GM04503 (cell line): ENCODE data around the gene RACGAP1.
"Not testable (repeated sequence)": the region's sequence is repeated elsewhere in the genome, so short reads cannot be mapped to it uniquely, and the experiment has no call there.

Experiments used
- DNase-seq: peaks from one replicate; pipeline ENCODE4 v3.0.0-alpha.2; 2012; ENCODE audit warnings: low read depth

The RACGAP1 gene

DNA sequence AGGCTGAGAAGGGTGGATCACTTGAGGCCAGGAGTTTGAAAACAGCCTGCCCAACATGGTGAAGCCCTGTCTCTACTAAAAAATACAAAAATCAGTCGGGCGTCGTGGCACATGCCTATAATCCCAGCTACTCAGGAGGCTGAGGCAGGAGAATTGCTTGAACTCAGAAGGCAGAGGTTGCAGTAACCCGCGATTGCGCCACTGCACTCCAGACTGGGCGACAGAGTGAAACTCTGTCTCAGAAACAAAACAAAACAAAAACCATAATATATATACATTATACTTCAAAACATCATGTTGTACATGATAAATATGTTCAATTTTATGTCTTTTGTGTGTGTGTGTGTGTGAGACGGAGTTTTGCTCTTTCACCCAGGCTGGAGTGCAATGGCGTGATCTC, 5.2 kb upstream of the RACGAP1 start:
- DNase-seq: not testable (repeated sequence)

DNA sequence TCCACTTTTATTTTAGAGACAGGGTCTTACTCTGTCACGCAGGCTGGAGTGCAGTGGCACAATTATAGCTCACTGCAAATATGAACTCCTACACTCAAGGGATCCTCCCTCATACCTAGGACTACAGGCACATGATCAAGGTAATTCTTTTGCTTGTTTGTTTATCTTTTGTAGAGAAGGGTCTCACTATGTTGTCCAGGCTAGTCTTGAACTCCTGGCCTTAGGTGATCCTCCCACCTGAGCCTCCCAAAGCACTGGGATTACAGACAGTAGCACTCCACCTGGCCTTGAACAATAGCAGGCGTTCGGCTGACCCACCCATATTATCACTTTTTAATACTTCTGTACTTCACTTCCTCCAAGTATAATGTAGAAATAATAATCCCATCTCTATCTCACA, 1.4 kb upstream of the RACGAP1 start:
- no peak for DNase-seq

DNA sequence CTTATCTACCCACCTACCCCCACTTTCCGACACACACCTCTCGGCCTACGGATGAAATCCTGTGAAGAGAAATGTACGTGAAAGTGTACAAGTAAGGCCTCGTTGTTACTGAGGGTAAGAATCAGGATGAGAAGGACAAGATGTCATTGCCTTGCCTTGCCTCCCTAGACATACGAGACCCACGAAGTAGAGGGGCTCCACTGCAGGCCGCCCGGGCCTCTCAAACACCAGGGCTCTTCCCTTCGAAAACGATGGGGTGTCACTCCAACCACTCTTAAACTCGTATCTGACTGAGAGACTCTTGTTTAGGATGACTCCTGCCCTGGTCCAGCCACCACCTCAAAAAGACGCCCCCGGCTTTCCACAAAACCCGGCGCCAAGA, 498 bp downstream of the RACGAP1 start:
- DNase-seq: no peak

DNA sequence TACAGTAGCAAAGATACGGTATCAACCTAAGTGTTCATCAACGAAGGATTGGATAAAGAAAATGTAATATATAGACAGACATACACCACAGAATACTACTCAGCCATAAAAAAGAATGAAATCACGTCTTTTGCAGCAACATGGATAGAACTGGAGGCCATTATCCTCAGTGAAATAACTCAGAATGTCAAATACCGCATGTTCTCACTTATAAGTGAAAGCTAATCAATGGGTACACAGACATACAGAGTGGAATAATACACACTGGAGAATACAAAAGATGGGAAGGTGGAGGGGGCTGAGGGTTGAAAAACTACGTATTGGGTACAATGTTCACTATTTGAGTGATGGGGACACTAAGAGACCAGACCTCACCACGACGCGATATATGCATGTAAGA, 1.1 kb downstream of the RACGAP1 start:
- no peak for DNase-seq

DNA sequence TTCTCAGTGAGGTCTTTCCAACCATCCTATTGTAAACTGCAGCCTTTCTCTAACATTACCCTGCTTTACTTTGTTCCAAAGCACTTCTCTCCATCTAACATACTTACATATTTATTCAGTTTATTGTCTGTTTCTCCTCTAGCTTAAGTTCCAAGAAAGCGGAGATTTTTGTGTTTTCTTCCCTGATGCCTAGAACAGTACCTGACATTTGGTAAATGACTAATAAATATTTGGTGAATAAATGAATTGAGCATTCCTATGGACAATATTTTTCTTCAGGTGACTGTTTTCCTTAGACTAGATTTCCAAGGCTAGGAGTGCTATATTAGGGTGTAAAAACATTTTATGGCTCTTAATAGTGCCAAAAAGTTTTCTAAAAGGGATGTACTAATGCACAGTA, 2.4 kb downstream of the RACGAP1 start:
- no peak for DNase-seq

DNA sequence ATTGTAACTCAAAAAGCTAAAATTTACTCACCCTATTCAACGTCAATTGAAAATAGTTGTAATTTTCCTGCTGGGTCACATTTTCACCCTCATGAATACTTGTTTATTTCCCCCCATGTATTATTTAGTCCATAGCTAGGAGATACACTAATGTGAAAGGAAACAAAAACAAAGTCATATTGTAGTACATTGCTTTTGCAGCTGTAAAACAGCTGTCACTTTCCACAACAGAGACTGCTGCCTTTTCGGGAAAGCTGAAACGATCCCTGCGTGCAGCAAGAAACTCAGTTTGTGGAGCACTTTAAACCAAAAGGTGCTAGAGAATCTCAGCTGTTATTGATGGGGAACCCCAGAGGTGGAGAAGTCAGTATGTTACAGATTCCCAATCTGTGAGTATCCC, 4.3 kb downstream of the RACGAP1 start:
- no peak for DNase-seq

DNA sequence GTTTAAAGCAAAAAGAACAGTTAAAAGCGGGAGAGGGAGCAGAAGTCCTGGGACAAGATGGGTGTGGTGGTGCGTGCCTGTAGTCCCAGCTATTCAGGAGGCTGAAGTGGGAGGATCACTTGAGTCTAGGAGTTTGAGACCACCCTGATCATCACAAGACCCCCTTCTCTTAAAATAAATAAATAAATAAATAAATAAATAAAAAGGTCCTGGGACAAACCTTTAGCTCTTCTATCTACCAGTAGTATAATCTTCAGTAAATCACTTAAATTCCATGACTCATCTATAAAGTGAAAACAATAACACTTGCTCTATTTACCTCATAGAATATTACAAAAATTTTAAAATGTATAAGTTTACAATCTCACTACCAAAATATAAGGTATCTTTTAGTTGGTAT, 5.8 kb downstream of the RACGAP1 start:
- no peak for DNase-seq

DNA sequence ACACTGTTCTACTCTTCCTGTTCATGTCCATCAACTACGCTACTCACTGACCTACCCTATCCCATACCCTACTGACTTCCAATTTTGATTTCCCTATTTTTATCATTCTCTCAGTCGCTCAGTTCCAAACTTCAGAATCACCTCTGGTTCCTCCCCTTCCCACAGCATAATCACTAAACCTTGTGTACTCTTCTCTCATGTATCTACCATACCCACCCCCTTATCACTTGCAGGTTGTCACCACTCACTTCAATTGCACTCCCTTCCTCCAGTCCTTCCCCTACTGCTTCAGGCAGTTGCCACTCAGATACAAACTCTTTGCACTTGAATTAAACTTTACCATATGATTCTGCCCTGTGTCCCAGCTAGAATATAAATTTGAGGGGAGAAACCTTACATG, 6.3 kb downstream of the RACGAP1 start:
- DNase-seq: no peak

DNA sequence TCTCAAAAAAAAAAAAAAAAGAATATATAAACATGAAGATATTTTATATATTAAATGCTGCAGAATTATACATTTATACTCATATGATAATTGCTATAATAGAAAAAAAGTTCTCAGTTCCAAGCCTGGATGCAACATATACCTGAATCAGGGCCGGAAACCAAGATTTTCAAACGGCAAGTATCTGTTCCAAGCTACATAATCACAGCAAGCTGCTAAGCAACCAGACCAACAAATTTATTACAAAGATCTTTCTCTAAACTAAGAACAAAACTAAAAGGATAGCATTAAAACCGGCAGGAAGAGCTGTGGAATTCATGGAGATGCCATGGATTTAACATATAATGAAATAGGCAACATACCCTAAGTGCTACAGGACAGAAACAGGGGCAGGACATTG, 7.1 kb downstream of the RACGAP1 start:
- no peak for DNase-seq

DNA sequence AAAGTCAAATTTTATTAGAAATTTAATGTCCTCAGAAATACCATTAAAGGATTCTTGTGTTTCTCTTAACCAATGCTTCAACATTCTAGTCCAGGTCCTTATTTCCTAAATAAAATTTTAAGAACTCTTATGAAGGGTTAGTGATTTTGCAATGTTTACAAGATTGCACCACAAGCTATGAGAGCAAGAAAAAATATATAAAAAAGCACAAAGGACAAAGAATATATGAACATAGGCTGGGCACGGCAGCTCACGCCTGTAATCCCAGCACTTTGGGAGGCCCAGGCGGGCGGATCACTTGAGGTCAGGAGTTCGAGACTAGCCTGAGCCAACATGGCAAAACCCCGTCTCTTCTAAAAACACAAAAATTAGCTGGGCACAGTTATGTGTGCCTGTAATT, 7.7 kb downstream of the RACGAP1 start:
- no peak for DNase-seq

DNA sequence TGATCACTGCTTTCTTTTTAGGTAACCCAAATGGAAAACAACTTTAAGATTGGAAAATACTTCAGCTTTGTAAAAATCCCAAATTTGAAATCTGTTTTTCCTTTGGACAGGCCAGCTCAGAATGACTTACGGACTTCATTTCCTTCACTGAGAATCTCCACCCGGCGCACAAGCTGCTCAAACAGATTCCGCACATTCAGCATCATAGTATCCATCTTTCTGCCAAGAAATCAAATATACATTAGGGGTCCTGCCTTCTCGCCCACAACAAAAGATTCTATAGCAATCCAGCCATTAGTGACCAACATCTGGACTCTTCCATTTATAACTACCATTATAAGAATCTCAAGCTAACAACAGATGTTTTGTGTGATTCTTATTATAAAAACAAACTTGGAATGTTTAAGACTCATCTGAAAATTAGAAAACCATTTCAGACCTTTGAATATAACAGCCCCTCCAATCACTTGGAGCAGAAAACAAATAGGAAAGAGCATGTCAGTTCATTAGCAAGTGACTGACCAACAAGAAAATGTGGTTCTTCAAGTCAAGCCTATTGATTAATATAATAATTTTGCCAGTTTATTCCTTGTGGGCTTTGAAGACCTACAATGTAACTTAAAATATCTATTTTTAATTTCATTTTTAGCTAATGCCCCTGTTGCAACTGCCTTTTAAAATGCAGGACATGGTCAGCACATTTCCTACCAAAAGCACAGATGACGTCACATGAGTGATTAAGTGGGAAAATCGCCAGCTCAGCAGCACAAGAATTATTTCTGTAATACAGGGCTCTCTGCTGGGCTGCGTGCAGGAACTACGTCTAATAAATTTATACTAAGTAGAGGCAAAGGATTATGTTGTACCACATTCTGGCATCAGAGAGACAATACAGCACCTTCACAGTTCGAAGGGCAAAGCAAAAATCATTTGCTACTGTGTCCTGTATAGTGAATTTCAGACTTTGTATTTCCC, 8.5 kb downstream of the RACGAP1 start:
- DNase-seq: no peak

DNA sequence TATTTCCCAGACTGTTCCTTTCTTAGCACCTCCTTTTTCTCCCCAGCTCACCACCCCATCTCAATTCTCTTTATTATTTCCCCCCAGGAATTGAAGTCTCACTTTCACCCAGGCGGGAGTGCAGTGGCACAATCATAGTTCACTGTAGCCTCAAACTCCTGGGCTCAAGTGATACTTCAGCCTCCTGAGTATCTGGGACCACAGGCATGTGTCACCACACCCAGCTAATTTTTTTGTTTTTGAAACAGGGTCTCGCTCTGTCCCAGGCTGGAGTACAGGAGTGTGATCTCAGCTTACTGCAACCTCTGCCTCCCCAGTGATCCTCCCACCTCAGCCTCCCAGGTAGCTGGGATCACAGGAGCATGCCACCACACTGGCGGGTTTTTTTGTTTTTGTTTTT, 11.0 kb downstream of the RACGAP1 start:
- DNase-seq: no peak

DNA sequence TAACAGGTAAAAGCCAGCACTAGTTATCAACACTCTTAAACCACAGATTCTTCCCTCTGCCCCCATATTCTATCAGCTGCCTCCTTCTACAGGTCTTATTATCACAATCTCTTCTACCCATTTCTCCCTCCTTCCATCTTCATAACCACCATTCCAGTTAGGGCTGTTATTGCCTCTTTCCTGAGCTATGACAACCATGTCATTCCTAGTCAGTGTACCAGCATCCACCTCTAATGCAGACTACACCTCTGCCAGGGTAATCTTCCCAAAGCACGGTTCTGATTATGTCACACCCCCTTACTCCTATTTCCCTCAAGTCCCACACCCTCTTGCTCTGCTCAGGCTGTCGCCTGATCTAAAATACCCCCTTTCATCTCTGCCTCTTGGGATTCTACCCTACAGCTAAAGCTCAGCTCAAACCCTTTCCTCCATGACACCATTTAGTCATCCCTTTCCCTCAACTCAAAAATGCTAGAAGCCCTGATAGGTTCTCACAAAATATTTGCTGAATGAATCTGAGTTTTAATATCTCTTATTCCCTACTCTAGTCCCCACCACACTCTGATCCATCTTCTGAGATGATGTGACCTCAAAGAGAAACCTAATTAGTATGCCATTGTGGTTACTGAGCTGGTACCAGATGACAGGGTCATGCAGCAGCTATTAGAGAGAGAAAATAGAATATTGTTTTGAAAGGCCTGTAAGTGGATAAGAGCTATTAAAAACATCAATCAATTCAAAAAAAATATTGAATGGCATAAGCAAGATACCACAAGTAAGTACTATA, 11.7 kb downstream of the RACGAP1 start:
- no peak for DNase-seq

DNA sequence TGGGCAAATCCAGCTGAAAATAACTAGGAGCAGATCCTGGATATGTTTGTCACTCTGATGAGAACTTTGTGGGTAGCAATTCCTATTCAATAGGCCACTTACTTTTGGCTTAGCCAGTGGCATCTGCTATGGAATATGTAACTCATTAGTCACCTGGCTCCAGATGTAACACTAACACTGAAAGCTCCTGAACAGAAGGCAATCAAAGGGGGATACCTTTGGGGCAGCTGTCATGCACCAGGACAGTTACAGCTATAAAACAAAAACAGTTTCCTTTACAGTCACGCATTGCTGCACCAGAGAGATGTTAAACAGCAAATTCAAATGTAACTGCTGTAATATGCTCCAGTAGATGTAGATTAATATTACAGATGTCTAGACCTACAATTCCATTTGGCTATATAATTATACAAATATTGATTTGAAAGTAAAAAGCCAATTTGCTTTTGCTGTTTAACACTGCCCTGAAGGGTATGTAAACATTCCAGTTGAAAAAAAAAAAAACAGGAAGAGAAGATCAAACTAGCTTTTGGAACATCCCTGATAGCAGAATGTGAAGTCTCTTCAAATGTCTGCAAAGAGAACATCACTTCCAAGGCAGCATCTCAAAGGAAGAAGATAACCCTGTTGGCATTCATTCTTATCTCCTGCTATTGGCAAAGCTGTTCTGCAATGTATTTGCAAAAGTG, 18.4 kb downstream of the RACGAP1 start:
- DNase-seq: no peak

DNA sequence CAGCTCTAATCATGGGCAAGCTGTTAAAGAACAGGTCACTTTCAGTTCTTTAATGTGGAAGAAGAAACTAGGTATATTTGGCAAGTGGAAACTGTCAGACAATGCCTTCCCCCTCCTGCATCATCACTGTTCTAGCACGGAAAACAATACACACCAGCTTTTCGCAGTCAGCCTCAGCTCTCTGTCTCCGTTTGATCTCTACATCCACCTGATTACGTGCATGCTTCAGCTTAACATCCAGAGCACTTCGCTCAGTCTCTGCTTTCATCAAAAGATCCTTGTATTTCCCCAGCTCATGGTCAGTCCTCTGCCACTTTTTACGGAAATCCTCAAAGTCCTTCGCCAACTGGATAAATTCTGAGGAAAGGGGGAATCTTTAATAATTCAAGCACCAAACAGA, 19.0 kb downstream of the RACGAP1 start:
- no peak for DNase-seq

DNA sequence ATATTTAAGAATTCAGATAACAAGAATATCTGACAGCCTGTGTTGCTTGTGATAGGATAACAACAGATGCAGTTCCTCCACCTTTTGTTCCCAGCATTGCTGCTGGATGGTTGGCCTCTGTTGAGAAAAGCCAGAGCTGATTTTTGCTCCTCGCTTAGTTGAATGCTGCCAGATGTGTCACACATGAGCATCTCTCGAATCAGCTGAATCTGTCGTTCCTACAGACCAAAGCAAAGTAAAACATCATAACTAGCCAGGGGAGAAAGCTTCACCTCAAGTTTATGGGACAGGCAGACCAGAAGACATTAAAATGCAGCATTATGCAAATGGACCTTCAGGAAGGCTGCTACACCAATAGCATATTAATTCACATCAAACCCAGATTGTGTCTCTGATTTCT, 20.1 kb downstream of the RACGAP1 start:
- DNase-seq: no peak

DNA sequence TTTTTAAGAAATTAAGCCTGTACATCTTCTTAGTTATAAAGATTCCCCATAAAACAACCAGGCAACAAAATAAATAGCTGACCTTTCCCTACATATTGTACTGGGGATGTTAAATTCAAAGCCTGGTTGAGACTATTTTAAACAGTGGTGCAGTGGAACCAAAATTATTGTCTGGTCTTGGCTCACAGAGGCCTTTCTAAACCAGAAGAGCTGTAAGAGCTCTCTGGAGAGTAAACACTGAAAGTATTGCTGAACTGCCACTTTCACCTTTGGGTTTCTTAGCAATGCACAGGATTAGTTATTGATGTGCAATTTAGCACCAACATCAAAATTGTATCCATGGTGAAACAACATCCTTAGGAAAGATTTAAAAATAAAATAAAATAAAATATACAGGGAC, 20.6 kb downstream of the RACGAP1 start:
- no peak for DNase-seq

DNA sequence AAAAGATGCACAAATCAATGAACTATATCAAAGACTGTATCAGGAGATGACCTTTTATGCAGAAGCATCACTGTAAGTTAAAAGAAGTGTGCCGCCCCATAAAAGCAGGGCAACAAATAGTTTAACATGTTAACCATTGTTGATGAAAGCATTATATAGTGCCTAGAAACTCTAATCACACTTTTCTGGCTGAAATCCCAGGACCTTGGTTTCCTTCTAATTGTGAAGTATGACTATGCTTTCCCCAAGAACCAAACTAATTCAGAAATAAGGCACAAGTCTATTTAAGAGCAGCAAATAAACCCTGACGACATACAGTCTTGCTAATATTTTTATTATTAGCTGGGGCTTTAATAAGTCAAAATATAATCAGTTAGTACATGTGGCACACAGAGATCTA, 21.7 kb downstream of the RACGAP1 start:
- no peak for DNase-seq

DNA sequence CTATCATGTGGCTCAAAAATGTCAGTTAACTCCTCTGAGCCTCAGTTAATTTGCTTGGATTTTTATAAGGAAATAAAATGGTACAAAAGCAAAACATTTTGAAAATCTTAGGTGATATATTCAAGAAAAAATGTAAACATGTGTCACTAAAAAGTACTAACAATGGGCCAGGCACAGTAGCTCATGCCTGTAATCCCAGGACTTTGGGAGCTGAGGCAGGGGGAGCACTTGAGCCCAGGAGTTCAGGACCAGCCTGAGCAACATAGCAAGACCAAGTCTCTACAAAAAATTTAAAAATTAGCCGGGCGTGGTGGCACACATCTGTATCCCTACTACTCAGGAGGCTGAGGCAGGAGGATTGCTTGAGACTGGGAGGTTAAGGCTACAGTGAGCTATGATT, 26.8 kb downstream of the RACGAP1 start:
- DNase-seq: no peak

DNA sequence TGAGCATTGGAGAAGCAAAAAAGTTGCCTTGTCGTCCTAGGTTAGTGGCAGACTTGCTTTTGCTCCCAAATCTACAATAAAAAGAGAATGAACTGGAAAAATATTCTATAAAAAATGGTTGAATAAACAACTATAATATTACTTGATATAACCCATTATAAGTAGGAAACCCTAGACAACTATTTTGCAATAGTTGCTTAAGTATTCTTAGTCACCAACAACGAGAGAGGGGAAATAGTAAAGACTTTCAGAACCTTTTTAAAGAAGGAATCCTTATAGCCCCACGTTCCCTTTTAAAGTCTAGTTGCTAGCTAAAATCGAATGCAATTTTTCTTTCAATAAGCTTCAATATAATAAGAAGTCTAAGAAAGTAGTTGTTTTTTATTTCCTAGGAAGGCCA, 35.0 kb downstream of the RACGAP1 start:
- no peak for DNase-seq

DNA sequence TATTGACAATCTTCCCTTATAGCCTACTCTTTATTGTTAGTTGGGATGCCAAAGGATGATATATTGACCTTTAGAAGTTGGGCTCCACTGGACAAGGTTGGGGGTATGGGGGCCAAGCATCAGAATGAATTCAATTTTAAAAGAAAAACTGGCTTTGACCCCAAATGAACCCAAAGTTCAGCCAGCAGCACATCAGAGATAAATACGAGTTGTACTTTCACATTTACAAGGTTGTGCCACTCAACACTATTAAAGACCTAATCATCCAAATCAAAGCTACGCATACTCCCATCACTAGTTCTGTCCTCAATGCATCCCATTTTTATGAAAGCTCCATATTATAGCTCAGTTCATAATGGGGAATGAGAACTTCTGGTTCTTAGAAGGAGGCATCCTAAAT, 35.9 kb downstream of the RACGAP1 start:
- not testable (repeated sequence) for DNase-seq

DNA sequence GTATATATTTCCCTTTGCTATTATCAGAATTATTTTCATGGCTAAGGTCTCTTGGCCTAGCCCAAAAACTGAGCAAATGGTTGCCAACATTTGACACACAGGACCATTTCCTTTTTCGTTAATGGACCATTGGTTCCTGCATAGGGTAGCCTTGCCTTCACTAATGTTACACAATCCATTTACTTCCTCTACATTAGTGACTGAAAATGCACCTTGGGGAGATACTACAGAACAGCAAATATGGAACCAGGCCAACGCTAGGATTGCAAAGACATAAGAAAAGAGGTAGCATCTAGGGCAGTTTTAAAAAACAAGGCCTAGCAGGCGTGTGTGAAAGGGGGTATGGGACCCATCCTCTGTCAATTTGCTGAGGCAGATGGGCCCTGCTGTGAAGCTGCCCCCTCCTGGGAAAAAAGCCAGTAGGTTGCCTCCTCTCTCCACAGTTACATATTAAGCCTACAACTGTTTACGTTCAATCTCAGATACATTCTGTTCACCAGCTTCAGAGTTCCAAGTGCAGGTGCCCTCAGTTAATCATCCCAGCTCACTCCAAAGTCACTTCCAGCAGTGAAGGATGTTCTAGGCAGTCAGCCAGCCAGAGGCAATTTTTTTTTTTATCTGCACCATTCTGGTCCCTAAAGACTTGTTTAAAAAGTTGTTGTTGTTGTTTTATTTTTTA, 37.5 kb downstream of the RACGAP1 start:
- DNase-seq: no peak
